Hematopoietic multipotent progenitor cell (in vitro differentiated cells): ENCODE results near the gene APCDD1. TPM values are rescaled to one million over a fixed set of nuclear protein-coding genes. Genes with fewer than 3 reads are reported as not detected.
"Not testable (repeated sequence)": the region's sequence is repeated elsewhere in the genome, so short reads cannot be mapped to it uniquely, and the experiment has no call there.

ENCODE experiments used
- DNase-seq, 3 donors: peaks; one replicate each; pipeline ENCODE4 v3.0.0-alpha.2; 2011 to 2015; ENCODE audit warnings: low read depth in 2 of 3, low spot score in 2 of 3
- total RNA-seq: library from RNA; depleted of rRNA; stranded (reverse); fragments of >200 nt; gene quantifications from one replicate; pipeline ENCODE4 v1.2.3, GENCODE V29; 2012

The APCDD1 gene
- total RNA-seq, 1 donor = 0.27 TPM

- DNase-seq = no peak
Observed at GRCh38 chr18:10460414-10461018, 6.1 kb downstream of the APCDD1 start.

- DNase-seq = no peak
Observed at GRCh38 chr18:10461989-10462388, 7.6 kb downstream of the APCDD1 start.

GRCh38 chr18:10462597-10462996, 8.2 kb downstream of the APCDD1 start:
- DNase-seq = no peak

- no peak for DNase-seq
Observed at GRCh38 chr18:10463096-10463495, 8.7 kb downstream of the APCDD1 start.

- no peak for DNase-seq
Observed at GRCh38 chr18:10463741-10464140, 9.3 kb downstream of the APCDD1 start.

GRCh38 chr18:10464161-10464648, 9.8 kb downstream of the APCDD1 start:
- DNase-seq = not testable (repeated sequence)

- DNase-seq = no peak
Observed at GRCh38 chr18:10465174-10465939, 10.9 kb downstream of the APCDD1 start.

GRCh38 chr18:10470429-10470828, 16.0 kb downstream of the APCDD1 start:
- no peak for DNase-seq

- no peak for DNase-seq
Observed at GRCh38 chr18:10471574-10471973, 17.1 kb downstream of the APCDD1 start.

- no peak for DNase-seq
Observed at GRCh38 chr18:10473132-10473531, 18.7 kb downstream of the APCDD1 start.

GRCh38 chr18:10474309-10474708, 19.9 kb downstream of the APCDD1 start:
- DNase-seq = no peak

- DNase-seq = no peak
Observed at GRCh38 chr18:10475276-10475653, 20.8 kb downstream of the APCDD1 start.

GRCh38 chr18:10475654-10476291, 21.3 kb downstream of the APCDD1 start:
- no peak for DNase-seq

- DNase-seq = no peak
Observed at GRCh38 chr18:10476338-10476791, 21.9 kb downstream of the APCDD1 start.

GRCh38 chr18:10477121-10477862, 22.9 kb downstream of the APCDD1 start:
- DNase-seq = no peak

GRCh38 chr18:10477863-10478260, 23.4 kb downstream of the APCDD1 start:
- DNase-seq = no peak

- DNase-seq = no peak
Observed at GRCh38 chr18:10481831-10482230, 27.4 kb downstream of the APCDD1 start.

- DNase-seq = no peak
Observed at GRCh38 chr18:10482363-10482984, 28.0 kb downstream of the APCDD1 start.

- peak in 2 of 3 donors; percentile 28 to 74 for DNase-seq
Observed at GRCh38 chr18:10482985-10483949, 28.8 kb downstream of the APCDD1 start.
